ENCODE results near the gene PLA2G2C. TPM values are rescaled to one million over a fixed set of nuclear protein-coding genes. Genes with fewer than 3 reads are reported as not detected.

The PLA2G2C gene
- total and polyA plus RNA-seq, 2 donors (not counting 1 experiment from before 2014, with no cell fraction given) = 0.03 TPM; not detected in 1

DNA sequence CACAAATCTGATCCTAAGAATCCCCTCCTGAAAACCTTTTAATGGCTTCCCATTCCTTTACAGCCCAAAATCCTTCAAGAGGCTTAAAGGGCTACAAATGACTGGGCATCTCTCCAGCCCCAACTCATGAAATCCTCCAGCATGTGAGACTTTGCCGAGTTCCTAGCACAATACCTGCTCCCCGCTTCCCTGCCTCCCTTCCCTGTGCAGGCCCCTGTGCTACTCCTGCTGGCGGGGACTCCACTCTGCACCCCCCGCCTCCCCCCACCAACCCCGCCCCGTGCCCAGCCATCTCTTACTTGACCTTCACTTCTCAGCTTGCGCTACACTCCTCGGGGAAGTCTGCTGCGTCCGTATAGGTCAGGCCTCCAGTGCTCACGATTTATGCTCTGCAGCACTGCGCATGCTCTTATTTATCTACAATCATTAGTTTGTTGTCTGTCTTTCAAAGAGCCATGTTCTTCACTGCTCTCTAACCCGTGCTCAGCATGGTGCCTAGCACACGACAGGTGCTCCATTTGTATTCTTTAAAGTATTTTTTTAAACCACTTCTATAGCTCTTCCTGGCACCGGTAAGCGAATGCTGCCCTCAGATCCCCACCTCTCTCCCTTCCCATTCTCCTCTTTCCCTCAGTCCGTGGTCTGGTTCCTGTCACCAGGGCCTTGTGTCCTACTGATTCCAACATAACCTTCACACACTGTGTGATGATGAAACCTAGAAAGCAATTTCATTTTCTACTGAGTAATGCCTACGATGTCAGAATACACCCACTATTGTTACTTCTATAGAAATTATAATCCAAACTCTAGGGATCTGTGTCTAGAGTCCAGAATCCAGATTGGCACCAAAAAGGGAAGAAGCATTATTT, 37.5 kb upstream of the PLA2G2C start:
- no peak overlapping the region for H2AFZ ChIP-seq (ENCODE audit: insufficient read depth, low read depth, low read length, poor library complexity, severe bottlenecking)
- POLR2A ChIA-PET = no interaction called here
- H3K4me3 ChIP-seq (ENCODE audit: control extremely low read depth in 1 of 5, extremely low read depth in 1 of 5, insufficient read depth in 1 of 5, low read depth in 2 of 5, low read length in 4 of 5) = no peak overlapping the region
- DNase-seq = no peak
- H3K27ac ChIP-seq (ENCODE audit: low read length in 2 of 2) = no peak overlapping the region
- no peaks in the 10 kb centered on the region for H3K4me1 Mint-ChIP-seq
- H3K9me3 ChIP-seq (ENCODE audit: control extremely low read depth in 1 of 3, control insufficient read depth in 2 of 3, insufficient read depth in 1 of 3, low read length in 2 of 3) = no peaks in the 10 kb centered on the region
- peaks cover 0 to 12% (median 6%) of the 10 kb centered on the region in 4 experiments for H3K27me3 ChIP-seq (replicated peaks in 1 of 4; ENCODE audit: control extremely low read depth in 1 of 4, control insufficient read depth in 3 of 4, insufficient read depth in 4 of 4, low read length in 3 of 4)
- CTCF ChIA-PET = no interaction called here
- H3K79me2 ChIP-seq (ENCODE audit: control insufficient read depth, insufficient read depth, low read length) = no peaks in the 10 kb centered on the region
- no peak overlapping the region for H3K4me2 ChIP-seq (replicated peaks; ENCODE audit: low read depth, low read length, poor library complexity, severe bottlenecking)
- TF ChIP-seq EZH2 (IDR thresholded peaks at IDR 0.05; ENCODE audit: borderline replicate concordance, insufficient read depth, low read depth, low read length, poor library complexity, severe bottlenecking) = no peak
- TF ChIP-seq, protein P1, sequence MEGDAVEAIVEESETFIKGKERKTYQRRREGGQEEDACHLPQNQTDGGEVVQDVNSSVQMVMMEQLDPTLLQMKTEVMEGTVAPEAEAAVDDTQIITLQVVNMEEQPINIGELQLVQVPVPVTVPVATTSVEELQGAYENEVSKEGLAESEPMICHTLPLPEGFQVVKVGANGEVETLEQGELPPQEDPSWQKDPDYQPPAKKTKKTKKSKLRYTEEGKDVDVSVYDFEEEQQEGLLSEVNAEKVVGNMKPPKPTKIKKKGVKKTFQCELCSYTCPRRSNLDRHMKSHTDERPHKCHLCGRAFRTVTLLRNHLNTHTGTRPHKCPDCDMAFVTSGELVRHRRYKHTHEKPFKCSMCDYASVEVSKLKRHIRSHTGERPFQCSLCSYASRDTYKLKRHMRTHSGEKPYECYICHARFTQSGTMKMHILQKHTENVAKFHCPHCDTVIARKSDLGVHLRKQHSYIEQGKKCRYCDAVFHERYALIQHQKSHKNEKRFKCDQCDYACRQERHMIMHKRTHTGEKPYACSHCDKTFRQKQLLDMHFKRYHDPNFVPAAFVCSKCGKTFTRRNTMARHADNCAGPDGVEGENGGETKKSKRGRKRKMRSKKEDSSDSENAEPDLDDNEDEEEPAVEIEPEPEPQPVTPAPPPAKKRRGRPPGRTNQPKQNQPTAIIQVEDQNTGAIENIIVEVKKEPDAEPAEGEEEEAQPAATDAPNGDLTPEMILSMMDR (IDR thresholded peaks at IDR 0.05) = no peak
- H3K27ac Mint-ChIP-seq = no peak overlapping the region
- no peak for ATAC-seq (ENCODE audit: low read depth)
- WGBS (ENCODE audit: insufficient coverage) = 54% methylated on average over 9 of the region's 18 CpGs
- H3K4me3 Mint-ChIP-seq = no peak overlapping the region
- no peaks in the 10 kb centered on the region for H4K20me1 ChIP-seq (ENCODE audit: control insufficient read depth, insufficient read depth, low read length, poor library complexity, severe bottlenecking)
- intact Hi-C loops (cut with micrococcal nuclease) = no loop called here
- H3K9me3 Mint-ChIP-seq (ENCODE audit: insufficient read depth) = no peaks in the 10 kb centered on the region
- H3K9ac ChIP-seq (ENCODE audit: low read length) = no peak overlapping the region
- H3K4me1 ChIP-seq (ENCODE audit: control insufficient read depth in 2 of 2, insufficient read depth in 2 of 2, low read length in 2 of 2) = no peaks in the 10 kb centered on the region
- H3K36me3 ChIP-seq (replicated peaks in 1 of 2; ENCODE audit: control extremely low read depth in 1 of 2, control insufficient read depth in 1 of 2, extremely low read depth in 1 of 2, insufficient read depth in 2 of 2, low read length in 1 of 2) = no peaks in the 10 kb centered on the region
- peaks cover 52% of the 10 kb centered on the region for H3K27me3 Mint-ChIP-seq

DNA sequence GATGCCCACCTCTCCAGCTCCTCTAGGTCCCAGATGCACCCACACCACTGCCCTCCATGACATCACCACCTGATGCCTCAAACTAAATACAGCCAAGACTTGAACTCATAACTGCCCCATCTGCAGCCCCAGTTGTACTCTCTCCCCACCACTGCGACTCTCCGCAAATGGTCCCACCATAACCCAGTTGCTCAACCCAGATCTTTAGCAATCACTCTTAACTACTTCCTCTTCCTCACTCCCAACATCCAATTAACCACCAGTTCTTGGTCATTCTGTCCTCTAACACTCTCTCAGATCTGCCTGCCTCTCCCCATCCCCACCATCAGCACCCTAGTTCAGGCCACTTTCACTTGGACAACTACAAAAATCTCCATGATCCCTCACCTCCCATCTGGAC, 36.8 kb upstream of the PLA2G2C start:
- H2AFZ ChIP-seq (ENCODE audit: insufficient read depth, low read depth, low read length, poor library complexity, severe bottlenecking) = no peak overlapping the region
- H3K79me2 ChIP-seq (ENCODE audit: control insufficient read depth, insufficient read depth, low read length) = no peaks in the 10 kb centered on the region
- H3K27me3 ChIP-seq (replicated peaks in 1 of 4; ENCODE audit: control extremely low read depth in 1 of 4, control insufficient read depth in 3 of 4, insufficient read depth in 4 of 4, low read length in 3 of 4) = peaks cover 0 to 7% (median 6%) of the 10 kb centered on the region in 4 experiments
- no peaks in the 10 kb centered on the region for H3K36me3 ChIP-seq (replicated peaks in 1 of 2; ENCODE audit: control extremely low read depth in 1 of 2, control insufficient read depth in 1 of 2, extremely low read depth in 1 of 2, insufficient read depth in 2 of 2, low read length in 1 of 2)
- intact Hi-C loops (cut with micrococcal nuclease) = no loop called here
- no peaks in the 10 kb centered on the region for H3K9me3 Mint-ChIP-seq (ENCODE audit: insufficient read depth)
- H3K4me3 ChIP-seq (ENCODE audit: control extremely low read depth in 1 of 5, extremely low read depth in 1 of 5, insufficient read depth in 1 of 5, low read depth in 2 of 5, low read length in 4 of 5) = no peak overlapping the region
- ChIA-PET CTCF (interaction anchor here (0.8 kb wide), 1 partner anchor 10 kb away, joined by 4 read pairs; no protein-coding TSS in a partner anchor), POLR2A (no interaction called here)
- WGBS (ENCODE audit: insufficient coverage) = 40% methylated on average over 2 of the region's 2 CpGs
- H3K4me1 ChIP-seq (ENCODE audit: control insufficient read depth in 2 of 2, insufficient read depth in 2 of 2, low read length in 2 of 2) = no peaks in the 10 kb centered on the region
- no peak overlapping the region for H3K27ac Mint-ChIP-seq
- ATAC-seq (ENCODE audit: low read depth) (no peak), DNase-seq (no peak)
- H4K20me1 ChIP-seq (ENCODE audit: control insufficient read depth, insufficient read depth, low read length, poor library complexity, severe bottlenecking) = no peaks in the 10 kb centered on the region
- H3K9me3 ChIP-seq (ENCODE audit: control extremely low read depth in 1 of 3, control insufficient read depth in 2 of 3, insufficient read depth in 1 of 3, low read length in 2 of 3) = no peaks in the 10 kb centered on the region
- H3K4me1 Mint-ChIP-seq = no peaks in the 10 kb centered on the region
- H3K27me3 Mint-ChIP-seq = peaks cover 45% of the 10 kb centered on the region
- no peak overlapping the region for H3K4me2 ChIP-seq (replicated peaks; ENCODE audit: low read depth, low read length, poor library complexity, severe bottlenecking)
- no peak overlapping the region for H3K9ac ChIP-seq (ENCODE audit: low read length)
- H3K27ac ChIP-seq (ENCODE audit: low read length in 2 of 2) = no peak overlapping the region
- TF ChIP-seq EZH2 (IDR thresholded peaks at IDR 0.05; ENCODE audit: borderline replicate concordance, insufficient read depth, low read depth, low read length, poor library complexity, severe bottlenecking) = no peak
- TF ChIP-seq, protein P1 (IDR thresholded peaks at IDR 0.05) = no peak
- H3K4me3 Mint-ChIP-seq = no peak overlapping the region

All from B cell (primary cell).